Measurements from ENCODE around the gene ISL1. TPM values are rescaled to one million over a fixed set of nuclear protein-coding genes. Genes with fewer than 3 reads are reported as not detected.

Gene ISL1
- total and polyA plus RNA-seq, 2 of the 8 experiments (the other 6 are each of a cell fraction or from before 2014, with no cell fraction given) = 0.05 to 0.19 TPM

- TF ChIP-seq ATF3 (IDR thresholded peaks at IDR 0.05; ENCODE audit: insufficient read depth, low read depth, low read length) = no peak
- TF ChIP-seq TCF12 (IDR thresholded peaks at IDR 0.05; ENCODE audit: low read depth, low read length) = no peak
These were observed 622 bp upstream of the ISL1 start (continued) for GRCh38 chr5:51382521-51383130.

Data from H1 (cell line).